CD8-positive, alpha-beta memory T cell (primary cell): ENCODE data around the gene THRAP3. TPM values are rescaled to one million over a fixed set of nuclear protein-coding genes. Genes with fewer than 3 reads are reported as not detected.

Experiments
- CTCF ChIA-PET: fragments of 350-600 bp; sonication (Branson Sonifier 250); formaldehyde crosslinking; loops from one replicate; lab custom pipeline; 2021; ENCODE audit warnings: antibody characterized with exemption; lab: Charles Lee
- POLR2A ChIA-PET: fragments of 350-600 bp; sonication (Branson Sonifier 250); formaldehyde crosslinking; loops from one replicate; lab custom pipeline; 2021; ENCODE audit warnings: antibody characterized with exemption; lab: Charles Lee
- DNase-seq, 5 donors: peaks; one replicate each; pipeline versions ENCODE4 v3.0.0 to v3.0.0-alpha.2; 2020 to 2022; ENCODE audit warnings: mixed read lengths in 1 of 5
- H3K27ac ChIP-seq: one replicate; pipeline ENCODE4 v1.7.0; 2013; ENCODE audit warnings: low read depth, mild to moderate bottlenecking, low read length, moderate library complexity
- H3K27me3 ChIP-seq: 2 replicates; pipeline ENCODE4 v1.7.0; 2013; ENCODE audit warnings: low read length, mild to moderate bottlenecking; ENCODE audit not compliant: insufficient read depth, poor library complexity, severe bottlenecking
- H3K36me3 ChIP-seq: 2 replicates; pipeline ENCODE4 v1.7.0; 2013; ENCODE audit warnings: mild to moderate bottlenecking, low read length, moderate library complexity; ENCODE audit not compliant: insufficient read depth
- H3K4me1 ChIP-seq: 2 replicates; pipeline ENCODE4 v1.7.0; 2013; ENCODE audit warnings: mild to moderate bottlenecking, low read length, moderate library complexity; ENCODE audit not compliant: insufficient read depth
- H3K4me3 ChIP-seq: 2 replicates; pipeline ENCODE4 v1.7.0; 2013; ENCODE audit warnings: mild to moderate bottlenecking, low read length
- H3K9me3 ChIP-seq: 2 replicates; pipeline ENCODE4 v1.7.0; 2013; ENCODE audit warnings: mild to moderate bottlenecking, low read length
- H3K27ac Mint-ChIP-seq, 8 donors: one replicate each; pipeline ENCODE4 v1.8.0; 2020 to 2021; ENCODE audit warnings: mixed read lengths in 8 of 8, mild to moderate bottlenecking in 6 of 8, inconsistent platforms in 3 of 8, moderate library complexity in 3 of 8
- H3K27me3 Mint-ChIP-seq, 2 donors: one replicate each; pipeline ENCODE4 v1.8.0; 2020 to 2021; ENCODE audit warnings: mixed read lengths in 2 of 2, mild to moderate bottlenecking in 1 of 2, moderate library complexity in 1 of 2
- H3K36me3 Mint-ChIP-seq, 3 donors: one replicate each; pipeline ENCODE4 v1.8.0; 2020 to 2021; ENCODE audit warnings: mixed read lengths in 3 of 3, inconsistent platforms in 1 of 3, mild to moderate bottlenecking in 1 of 3
- H3K4me1 Mint-ChIP-seq, 3 donors: one replicate each; pipeline ENCODE4 v1.8.0; 2020 to 2021; ENCODE audit warnings: mixed read lengths in 3 of 3, inconsistent platforms in 1 of 3, mild to moderate bottlenecking in 1 of 3
- H3K4me3 Mint-ChIP-seq, 7 donors: one replicate each; pipeline ENCODE4 v1.8.0; 2020 to 2021; ENCODE audit warnings: mixed read lengths in 7 of 7, mild to moderate bottlenecking in 6 of 7, moderate library complexity in 4 of 7, inconsistent platforms in 2 of 7
- H3K9me3 Mint-ChIP-seq, 5 donors: one replicate each; pipeline ENCODE4 v1.8.0; 2020 to 2022; ENCODE audit warnings: mixed read lengths in 5 of 5, mild to moderate bottlenecking in 3 of 5, moderate library complexity in 2 of 5, inconsistent platforms in 1 of 5
- polyA plus RNA-seq: library from polyadenylated mRNA; unstranded; fragments of 300-500 nt; fragmentation: Illumina TruSeq; gene quantifications from one replicate; pipeline ENCODE4 v1.2.3, GENCODE V29; 2021
- total RNA-seq, 2 experiments: library from RNA; stranded (reverse); gene quantifications; one replicate each; pipeline ENCODE4 v1.2.3, GENCODE V29; 2021

The THRAP3 gene
- total and polyA plus RNA-seq, 3 experiments from 2014 or later: 100 to 168 (median 167) TPM

DNA sequence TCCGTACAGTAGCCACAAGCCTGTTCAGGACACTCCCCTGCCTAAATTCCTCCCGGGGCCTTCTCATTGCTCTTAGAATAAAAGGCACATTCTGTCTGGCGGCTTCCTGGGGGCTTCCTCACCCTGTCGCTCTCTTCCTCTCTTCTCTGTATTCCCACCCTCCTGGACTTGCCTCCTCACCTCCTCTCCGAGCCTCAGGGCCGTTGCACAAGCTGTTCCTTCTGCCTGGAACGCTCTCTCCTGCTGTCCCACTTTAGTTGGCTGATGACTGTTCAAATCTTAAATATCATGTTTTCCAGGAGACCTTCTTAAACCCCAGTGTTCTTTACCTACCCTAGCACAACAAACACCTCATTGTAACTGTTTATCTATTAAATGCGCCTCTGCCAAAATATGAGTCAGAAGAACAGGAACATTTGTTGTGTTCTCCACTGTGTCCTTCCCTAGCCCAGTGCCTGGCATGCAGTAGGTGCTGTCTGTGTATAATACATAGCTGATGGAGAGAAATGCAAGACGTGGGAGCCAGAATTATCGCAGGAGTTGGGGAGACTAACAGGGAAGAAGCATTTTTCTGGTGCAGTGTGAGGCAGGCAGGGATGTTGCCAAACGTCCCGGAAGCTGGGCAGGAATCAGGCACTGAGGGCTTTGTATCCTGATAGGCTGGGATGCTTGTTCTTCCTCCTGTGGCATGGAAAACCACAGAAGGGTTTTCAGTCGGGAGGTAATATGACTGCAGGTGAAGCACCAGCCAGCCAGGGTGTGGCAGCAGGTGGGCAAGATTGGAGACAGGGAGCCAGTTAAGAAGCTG lies 24.1 kb upstream of the THRAP3 start:
- H3K4me3 ChIP-seq: no peak overlapping the region
- no peaks in the 10 kb centered on the region for H3K36me3 Mint-ChIP-seq
- no peak for DNase-seq
- H3K27ac ChIP-seq: no peak overlapping the region
- ChIA-PET POLR2A (no interaction called here), CTCF (interaction anchor here (0.8 kb wide), 1 partner anchor 11 kb away, joined by 4 read pairs; no protein-coding TSS in a partner anchor)
- H3K4me1 ChIP-seq: no peaks in the 10 kb centered on the region
- H3K36me3 ChIP-seq: no peaks in the 10 kb centered on the region
- no peaks in the 10 kb centered on the region for H3K9me3 Mint-ChIP-seq
- H3K27me3 Mint-ChIP-seq: peaks cover 0 to 7% of the 10 kb centered on the region in 2 donors
- no peaks in the 10 kb centered on the region for H3K4me1 Mint-ChIP-seq
- H3K9me3 ChIP-seq: no peaks in the 10 kb centered on the region
- no peaks in the 10 kb centered on the region for H3K27me3 ChIP-seq
- no peak overlapping the region for H3K4me3 Mint-ChIP-seq
- peak overlapping the region in 1 of 8 donors; percentile 44 for H3K27ac Mint-ChIP-seq

DNA sequence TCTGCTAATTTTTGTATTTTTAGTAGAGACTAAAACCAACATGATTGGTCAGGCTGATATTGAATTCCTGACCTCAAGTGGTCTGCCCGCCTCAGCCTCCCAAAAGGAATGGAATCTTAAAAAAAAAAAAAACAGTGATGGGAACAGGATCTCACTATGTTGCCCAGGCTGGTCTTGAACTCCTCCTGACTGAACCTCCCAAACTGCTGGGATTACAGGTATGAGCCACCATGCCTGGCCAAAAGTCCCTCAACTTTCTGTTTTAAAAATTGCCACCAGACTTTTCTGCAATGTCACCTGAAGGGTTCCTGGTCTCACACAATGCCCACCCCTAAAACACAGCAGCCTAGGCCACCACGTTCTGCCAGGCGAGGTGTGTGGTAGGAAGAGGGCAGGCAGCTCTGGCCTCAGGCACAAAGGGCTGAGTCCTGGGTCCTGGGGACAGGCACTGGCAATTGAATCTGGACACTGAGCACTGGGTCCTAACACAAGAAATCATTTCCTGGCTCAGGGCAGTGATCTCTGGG lies 21.2 kb upstream of the THRAP3 start:
- Histone ChIP-seq H3K9me3 (no peaks in the 10 kb centered on the region), H3K27ac (no peak overlapping the region), H3K27me3 (no peaks in the 10 kb centered on the region), H3K4me1 (no peaks in the 10 kb centered on the region), H3K36me3 (no peaks in the 10 kb centered on the region), H3K4me3 (no peak overlapping the region)
- POLR2A ChIA-PET: no interaction called here
- H3K36me3 Mint-ChIP-seq: no peaks in the 10 kb centered on the region
- CTCF ChIA-PET: no interaction called here
- H3K4me3 Mint-ChIP-seq: no peak overlapping the region
- no peak for DNase-seq
- no peaks in the 10 kb centered on the region for H3K9me3 Mint-ChIP-seq
- H3K27me3 Mint-ChIP-seq: peaks cover 0 to 7% of the 10 kb centered on the region in 2 donors
- H3K4me1 Mint-ChIP-seq: no peaks in the 10 kb centered on the region
- H3K27ac Mint-ChIP-seq: no peak overlapping the region

GRCh38 chr1:36203554-36204346 lies 20.5 kb upstream of the THRAP3 start:
- Mint-ChIP-seq H3K36me3 (no peaks in the 10 kb centered on the region), H3K27ac (no peak overlapping the region), H3K9me3 (no peaks in the 10 kb centered on the region), H3K4me3 (no peak overlapping the region), H3K4me1 (no peaks in the 10 kb centered on the region), H3K27me3 (peaks cover 0 to 7% of the 10 kb centered on the region in 2 donors)
- H3K4me3 ChIP-seq: no peak overlapping the region
- no peak for DNase-seq
- no peaks in the 10 kb centered on the region for H3K27me3 ChIP-seq
- H3K9me3 ChIP-seq: no peaks in the 10 kb centered on the region
- no peaks in the 10 kb centered on the region for H3K36me3 ChIP-seq
- H3K27ac ChIP-seq: no peak overlapping the region
- CTCF ChIA-PET: no interaction called here
- POLR2A ChIA-PET: no interaction called here
- no peaks in the 10 kb centered on the region for H3K4me1 ChIP-seq

- Mint-ChIP-seq H3K27me3 (peaks cover 0 to 7% of the 10 kb centered on the region in 2 donors), H3K36me3 (no peaks in the 10 kb centered on the region), H3K9me3 (no peaks in the 10 kb centered on the region), H3K4me3 (peak overlapping the region in 1 of 7 donors; percentile 27), H3K4me1 (no peaks in the 10 kb centered on the region), H3K27ac (no peak overlapping the region)
- no peaks in the 10 kb centered on the region for H3K27me3 ChIP-seq
- H3K4me1 ChIP-seq: no peaks in the 10 kb centered on the region
- H3K9me3 ChIP-seq: no peaks in the 10 kb centered on the region
- CTCF ChIA-PET: no interaction called here
- no peak overlapping the region for H3K4me3 ChIP-seq
- POLR2A ChIA-PET: no interaction called here
- H3K27ac ChIP-seq: no peak overlapping the region
- no peak for DNase-seq
- no peaks in the 10 kb centered on the region for H3K36me3 ChIP-seq
Measured at GRCh38 chr1:36204347-36204909, 19.8 kb upstream of the THRAP3 start.

DNA sequence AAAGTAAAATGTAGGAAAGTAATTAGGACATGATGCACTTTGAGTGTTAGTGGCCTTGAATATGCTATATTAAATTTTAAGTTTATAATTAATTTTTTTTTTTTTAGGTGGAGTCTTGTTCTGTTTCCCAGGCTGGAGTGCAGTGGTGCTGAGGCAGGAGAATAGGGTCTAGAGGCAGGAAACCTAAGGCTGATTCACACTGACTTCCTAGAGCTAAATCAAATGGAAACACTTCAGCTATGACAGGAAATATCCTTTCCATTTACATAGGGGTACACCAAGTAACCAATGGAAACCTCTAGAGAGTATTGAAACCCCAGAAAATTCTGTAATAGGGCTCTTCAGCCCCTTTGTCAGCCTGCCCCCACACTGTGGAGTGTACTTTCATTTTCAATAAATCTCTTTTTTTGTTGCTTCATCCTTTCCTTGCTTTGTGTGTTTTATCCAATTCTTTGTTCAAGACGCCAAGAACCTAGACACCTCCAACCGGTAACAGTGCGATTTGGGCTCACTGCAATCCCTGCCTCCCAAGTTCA lies 17.9 kb upstream of the THRAP3 start:
- ChIA-PET CTCF (no interaction called here), POLR2A (no interaction called here)
- Histone ChIP-seq H3K36me3 (no peaks in the 10 kb centered on the region), H3K9me3 (no peaks in the 10 kb centered on the region), H3K27me3 (no peaks in the 10 kb centered on the region), H3K27ac (no peak overlapping the region), H3K4me3 (no peak overlapping the region), H3K4me1 (no peaks in the 10 kb centered on the region)
- H3K27ac Mint-ChIP-seq: peak overlapping the region in 1 of 8 donors; percentile 47
- H3K27me3 Mint-ChIP-seq: no peaks in the 10 kb centered on the region
- no peak overlapping the region for H3K4me3 Mint-ChIP-seq
- no peaks in the 10 kb centered on the region for H3K36me3 Mint-ChIP-seq
- DNase-seq: no peak
- H3K4me1 Mint-ChIP-seq: no peaks in the 10 kb centered on the region
- no peaks in the 10 kb centered on the region for H3K9me3 Mint-ChIP-seq

DNA sequence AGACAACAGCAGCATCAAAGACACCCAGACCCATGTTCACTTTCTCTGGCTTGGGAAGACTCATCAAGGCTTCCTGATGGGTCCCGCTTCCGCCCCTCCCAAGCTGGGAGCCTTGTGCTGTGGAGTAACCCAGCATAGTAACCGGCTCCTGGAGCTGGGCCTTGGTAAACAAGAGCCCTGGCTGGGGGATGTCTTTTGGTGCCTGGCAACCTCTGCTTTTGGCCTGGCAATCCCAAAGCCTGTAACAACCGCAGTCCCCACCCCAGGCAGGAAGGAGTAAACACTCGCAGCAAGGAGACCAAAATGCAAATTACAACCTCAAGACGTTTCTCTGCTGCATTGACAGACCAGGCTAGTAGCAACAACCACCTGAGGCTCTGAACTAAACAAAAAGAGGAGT lies 16.9 kb upstream of the THRAP3 start:
- ChIA-PET POLR2A (no interaction called here), CTCF (no interaction called here)
- no peaks in the 10 kb centered on the region for H3K36me3 Mint-ChIP-seq
- DNase-seq: no peak
- no peaks in the 10 kb centered on the region for H3K9me3 Mint-ChIP-seq
- no peak overlapping the region for H3K27ac Mint-ChIP-seq
- no peaks in the 10 kb centered on the region for H3K4me1 Mint-ChIP-seq
- H3K27ac ChIP-seq: no peak overlapping the region
- H3K4me3 ChIP-seq: no peak overlapping the region
- no peaks in the 10 kb centered on the region for H3K4me1 ChIP-seq
- no peaks in the 10 kb centered on the region for H3K27me3 ChIP-seq
- no peak overlapping the region for H3K4me3 Mint-ChIP-seq
- H3K9me3 ChIP-seq: no peaks in the 10 kb centered on the region
- H3K27me3 Mint-ChIP-seq: no peaks in the 10 kb centered on the region
- no peaks in the 10 kb centered on the region for H3K36me3 ChIP-seq

- Mint-ChIP-seq H3K27ac (no peak overlapping the region), H3K4me3 (no peak overlapping the region), H3K36me3 (no peaks in the 10 kb centered on the region), H3K4me1 (no peaks in the 10 kb centered on the region), H3K9me3 (no peaks in the 10 kb centered on the region), H3K27me3 (no peaks in the 10 kb centered on the region)
- H3K36me3 ChIP-seq: no peaks in the 10 kb centered on the region
- no peaks in the 10 kb centered on the region for H3K4me1 ChIP-seq
- DNase-seq: no peak
- H3K27ac ChIP-seq: no peak overlapping the region
- CTCF ChIA-PET: interaction anchor here (0.9 kb wide), 1 partner anchor 14 kb away, joined by 3 read pairs; no protein-coding TSS in a partner anchor
- H3K27me3 ChIP-seq: no peaks in the 10 kb centered on the region
- no peak overlapping the region for H3K4me3 ChIP-seq
- POLR2A ChIA-PET: interaction anchor here (0.7 kb wide), 2 partner anchors 33 to 98 kb away, joined by 3 to 15 read pairs; no protein-coding TSS in a partner anchor
- no peaks in the 10 kb centered on the region for H3K9me3 ChIP-seq
Measured at GRCh38 chr1:36208978-36209703, 15.1 kb upstream of the THRAP3 start.
